Tibial nerve (tissue), 4 donors: ENCODE results near the gene PIR. TPM values are rescaled to one million over a fixed set of nuclear protein-coding genes. Genes with fewer than 3 reads are reported as not detected.

ENCODE experiments used
- DNase-seq, 2 donors: peaks; one replicate each; pipeline ENCODE4 v3.0.0-alpha.2; 2019; ENCODE audit warnings: low spot score in 2 of 2
- H3K27ac ChIP-seq, 4 donors: fragments of 200-600 bp; sonication (generic) in 3 of 4; one replicate each; pipeline ENCODE4 v1.5.1; 2017 to 2019; ENCODE audit warnings: mild to moderate bottlenecking in 1 of 4
- H3K27me3 ChIP-seq, 2 donors: fragments of 200-600 bp; sonication (generic) in 1 of 2; one replicate each; pipeline versions ENCODE4 v1.5.1 to v1.6.0; 2017 to 2019
- H3K36me3 ChIP-seq, 3 donors: fragments of 200-600 bp; sonication (generic); one replicate each; pipeline ENCODE4 v1.5.1; 2018 to 2019
- H3K4me1 ChIP-seq, 4 donors: fragments of 200-600 bp; sonication (generic) in 3 of 4; one replicate each; pipeline ENCODE4 v1.5.1; 2017 to 2019
- H3K4me3 ChIP-seq, 4 donors: fragments of 200-600 bp; sonication (generic) in 3 of 4; one replicate each; pipeline ENCODE4 v1.5.1; 2017 to 2019; ENCODE audit warnings: mild to moderate bottlenecking in 1 of 4, moderate library complexity in 1 of 4
- H3K9me3 ChIP-seq, 4 donors: fragments of 200-600 bp; sonication (generic) in 3 of 4; one replicate each; pipeline ENCODE4 v1.5.1; 2017 to 2019
- CTCF ChIP-seq, 5 experiments: fragments of 200-600 bp in 3 of 5; fragments of 450-650 bp in 2 of 5; sonication (generic) in 3 of 5; IDR thresholded peaks; one replicate each; pipeline ENCODE4 v1.5.1; 2016 to 2019; ENCODE audit warnings: antibody characterized with exemption in 5 of 5, mild to moderate bottlenecking in 3 of 5, moderate library complexity in 2 of 5
- EP300 ChIP-seq, 2 donors: sonication (generic); formaldehyde crosslinking; IDR thresholded peaks; one replicate each; pipeline ENCODE4 v1.6.1; 2017; ENCODE audit warnings: antibody characterized with exemption in 2 of 2, mild to moderate bottlenecking in 1 of 2
- POLR2A ChIP-seq, 2 donors: fragments of 450-650 bp; IDR thresholded peaks; one replicate each; pipeline ENCODE4 v1.6.1; 2017; ENCODE audit warnings: antibody characterized with exemption in 2 of 2, mild to moderate bottlenecking in 2 of 2, moderate library complexity in 2 of 2
- WGBS, 2 donors: methylation state at CpG; one replicate each; pipeline ENCODE4 v1.1.5; 2018; 5-methylcytosine and 5-hydroxymethylcytosine counted together
- total RNA-seq, 4 donors: library from RNA; depleted of rRNA; stranded (reverse); fragments of >200 nt; gene quantifications; one replicate each; pipeline ENCODE4 v1.1.0, GENCODE V29; 2016

Gene PIR
- 10 to 100 TPM; 10.6 to 27.6 (median 23.4) TPM for total RNA-seq

- Histone ChIP-seq H3K27ac (peak within 1 kb of the TSS; percentile 60 to 82 (median 70)), H3K9me3 (no peaks in the 10 kb centered on the region), H3K27me3 (peaks cover 0 to 23% of the 10 kb centered on the region in 2 donors), H3K36me3 (peaks cover 0 to 6% (median 0%) of the 10 kb centered on the region in 3 donors), H3K4me1 (peaks cover 0 to 5% (median 0%) of the 10 kb centered on the region in 4 donors), H3K4me3 (peak within 1 kb of the TSS; percentile 45 to 58 (median 48))
- peak; percentile 64 to 67 for DNase-seq
- TF ChIP-seq CTCF (IDR thresholded peaks at IDR 0.05) (peak in 4 of 5 experiments; percentile 25 to 54 (median 34)), POLR2A (IDR thresholded peaks at IDR 0.05) (peak in 1 of 2 donors; percentile 48), EP300 (IDR thresholded peaks at IDR 0.05) (no peak)
- WGBS, 2 donors, result 21 to 22% methylated on average over 9 to 20 of the region's 47 CpGs
Observed at GRCh38 chrX:15493118-15493962, at the start of gene PIR. Gene PIR, minus strand, starts transcription at chrX:15493333. Its CDS starts 2,076 bp downstream, at chrX:15491257.

- H3K27me3 ChIP-seq, result no peaks in the 10 kb centered on the region
- no peaks in the 10 kb centered on the region for H3K36me3 ChIP-seq
- no peak overlapping the region for H3K27ac ChIP-seq
- no peak overlapping the region for H3K4me3 ChIP-seq
- H3K4me1 ChIP-seq, result no peaks in the 10 kb centered on the region
- no peak for DNase-seq
- no peaks in the 10 kb centered on the region for H3K9me3 ChIP-seq
- no peak for TF ChIP-seq POLR2A (IDR thresholded peaks at IDR 0.05)
- 61 to 88% methylated on average over 4 to 6 of the region's 6 CpGs for WGBS, 2 donors
Observed at GRCh38 chrX:15530318-15530717, 37.2 kb upstream of the PIR start.

- Histone ChIP-seq H3K9me3 (no peaks in the 10 kb centered on the region), H3K36me3 (no peaks in the 10 kb centered on the region), H3K4me1 (no peaks in the 10 kb centered on the region), H3K27me3 (no peaks in the 10 kb centered on the region), H3K4me3 (no peak overlapping the region), H3K27ac (no peak overlapping the region)
- no peak for DNase-seq
- no peak for TF ChIP-seq CTCF (IDR thresholded peaks at IDR 0.05)
- no peak for TF ChIP-seq POLR2A (IDR thresholded peaks at IDR 0.05)
- no peak for TF ChIP-seq EP300 (IDR thresholded peaks at IDR 0.05)
Observed at GRCh38 chrX:15529165-15529564, 36.0 kb upstream of the PIR start.

- no peaks in the 10 kb centered on the region for H3K27me3 ChIP-seq
- 66 to 69% methylated on average over 8 of the region's 8 CpGs for WGBS, 2 donors
- no peak for TF ChIP-seq EP300 (IDR thresholded peaks at IDR 0.05)
- TF ChIP-seq POLR2A (IDR thresholded peaks at IDR 0.05), result no peak
- no peak for TF ChIP-seq CTCF (IDR thresholded peaks at IDR 0.05)
Observed at GRCh38 chrX:15525664-15526416, 32.7 kb upstream of the PIR start.

GRCh38 chrX:15524417-15524816 is 31.3 kb upstream of the PIR start:
- H3K4me1 ChIP-seq, result no peaks in the 10 kb centered on the region
- H3K4me3 ChIP-seq, result no peak overlapping the region
- H3K36me3 ChIP-seq, result no peaks in the 10 kb centered on the region
- H3K27me3 ChIP-seq, result no peaks in the 10 kb centered on the region
- DNase-seq, result no peak
- H3K9me3 ChIP-seq, result no peaks in the 10 kb centered on the region
- H3K27ac ChIP-seq, result no peak overlapping the region
- TF ChIP-seq POLR2A (IDR thresholded peaks at IDR 0.05), result no peak
- TF ChIP-seq EP300 (IDR thresholded peaks at IDR 0.05), result no peak
- TF ChIP-seq CTCF (IDR thresholded peaks at IDR 0.05), result no peak

More at GRCh38 chrX:15525664-15526416, 32.7 kb upstream of the PIR start:
- Histone ChIP-seq H3K4me3 (no peak overlapping the region), H3K36me3 (no peaks in the 10 kb centered on the region), H3K9me3 (no peaks in the 10 kb centered on the region), H3K27ac (no peak overlapping the region), H3K4me1 (no peaks in the 10 kb centered on the region)
- DNase-seq, result no peak
